DMS53 (cell line): ENCODE measurements around the gene DISC1.
A peak's percentile ranks its signal among the peaks of the same experiment; 100 is the strongest.
"Not testable (repeated sequence)": the region's sequence is repeated elsewhere in the genome, so short reads cannot be mapped to it uniquely, and the experiment has no call there.

Experiments used
- DNase-seq: peaks from one replicate; lab custom pipeline; 2025; lab: John Stamatoyannopoulos, UW

The DISC1 gene

DNA sequence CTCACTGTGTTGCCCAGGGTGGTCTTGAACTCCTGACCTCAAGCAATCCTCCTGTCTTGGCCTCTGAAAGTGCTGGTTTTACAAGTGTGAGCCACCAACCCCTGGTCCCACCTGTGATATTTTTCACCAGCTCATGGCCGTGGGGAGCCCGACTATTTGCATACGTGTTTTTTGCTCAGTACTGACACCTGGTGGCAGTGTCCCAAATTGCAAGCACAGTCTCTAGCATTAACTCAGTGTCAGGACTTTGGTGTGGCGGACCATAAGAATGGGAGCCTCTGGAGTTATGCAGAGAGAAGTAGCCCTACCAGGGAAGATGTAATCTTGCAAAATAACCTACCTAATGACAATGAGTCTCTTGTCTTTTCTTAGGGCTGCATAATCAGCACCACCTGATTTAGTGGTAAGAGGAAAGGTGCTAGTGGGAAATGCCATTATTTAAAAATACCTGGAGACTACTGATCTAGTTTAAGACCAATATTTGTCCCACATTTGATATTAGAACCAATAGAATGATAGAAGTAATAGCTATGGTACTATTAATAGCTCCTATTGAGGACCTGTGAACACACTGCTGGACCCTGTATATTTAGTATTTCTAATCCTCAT lies 305.4 kb downstream of the DISC1 start:
- DNase-seq = peak; percentile 60

DNA sequence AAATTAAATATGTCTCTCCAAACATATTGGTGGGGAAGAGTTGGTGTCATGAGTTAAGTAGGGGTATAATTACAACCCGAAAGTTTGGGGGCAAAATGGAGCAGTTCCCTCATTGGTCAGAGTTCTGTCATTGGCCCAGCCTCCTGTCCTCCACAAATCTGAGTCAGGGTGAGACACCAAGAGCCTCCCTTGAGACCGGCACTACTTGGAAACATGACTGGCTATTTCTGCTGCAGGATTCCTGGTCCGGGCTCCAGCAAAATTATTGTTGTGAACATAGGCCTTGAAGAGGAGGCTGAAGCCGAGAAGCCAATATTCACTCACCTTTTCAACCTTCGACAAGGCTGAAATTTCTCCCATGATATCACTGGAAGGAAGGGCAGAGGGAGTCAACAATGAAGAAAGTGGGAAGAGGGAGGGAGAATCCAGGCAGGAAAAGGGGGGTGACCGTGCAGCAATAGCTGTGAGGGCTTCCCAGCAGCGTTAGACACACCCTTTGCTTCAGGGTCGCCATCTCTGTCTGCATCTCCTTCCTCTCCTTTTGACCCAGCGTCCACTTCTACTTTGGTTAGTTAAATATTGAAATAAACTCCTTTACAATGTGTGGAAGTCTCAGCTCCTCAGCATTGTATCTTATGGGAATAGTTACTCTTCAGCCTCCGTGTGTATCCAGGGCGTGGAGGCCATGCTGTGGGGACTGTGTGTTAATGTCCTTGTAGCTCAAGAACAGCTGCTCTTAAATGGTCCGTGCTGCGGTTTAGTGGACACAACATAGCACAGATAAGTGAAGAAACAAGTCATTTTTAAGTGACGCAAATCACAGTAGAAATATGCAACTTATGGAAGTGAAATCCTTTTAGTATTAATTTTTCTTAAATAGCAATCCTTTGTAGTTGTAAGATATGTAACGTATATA lies 307.4 kb downstream of the DISC1 start:
- peak; percentile 50 for DNase-seq

DNA sequence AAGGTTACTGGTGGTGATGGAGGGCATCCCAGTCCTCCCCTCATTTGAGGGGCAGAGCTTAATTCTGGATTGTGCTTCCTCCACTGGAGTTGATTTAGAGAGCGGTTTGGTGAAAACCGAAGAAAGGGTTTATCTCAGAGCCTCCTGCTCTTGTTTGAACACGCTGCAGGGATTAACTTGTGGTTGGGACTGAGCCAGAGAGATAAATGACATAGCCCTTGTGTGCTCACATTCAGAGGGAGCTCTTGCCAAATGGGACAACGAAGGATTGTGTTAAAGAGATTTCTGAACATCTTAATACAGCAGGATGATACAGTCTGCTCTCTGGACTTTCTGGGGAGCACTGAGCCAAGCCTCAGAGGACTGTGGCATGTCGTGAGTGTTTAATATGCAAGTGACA lies 308.2 kb downstream of the DISC1 start:
- DNase-seq = peak; percentile 92

DNA sequence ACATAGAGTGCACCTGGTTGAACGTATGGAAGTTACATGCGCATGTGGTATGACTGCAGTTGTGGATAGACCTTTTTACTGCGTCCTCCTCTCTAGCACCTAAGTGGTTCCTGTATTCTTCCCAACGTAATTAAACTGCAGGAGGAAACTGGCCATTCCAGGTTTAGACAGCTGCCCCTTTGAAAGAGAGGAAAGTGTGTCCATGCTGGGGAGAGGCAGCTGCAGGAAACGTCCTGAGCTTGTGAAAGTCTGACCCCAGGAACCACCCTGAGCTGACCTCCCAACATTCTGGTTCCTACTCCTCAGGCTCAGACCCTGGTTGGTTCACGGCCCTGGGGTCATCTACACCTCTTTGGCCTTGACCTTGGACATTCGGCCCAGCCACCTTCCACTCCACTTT lies 309.3 kb downstream of the DISC1 start:
- peak; percentile 83 for DNase-seq

DNA sequence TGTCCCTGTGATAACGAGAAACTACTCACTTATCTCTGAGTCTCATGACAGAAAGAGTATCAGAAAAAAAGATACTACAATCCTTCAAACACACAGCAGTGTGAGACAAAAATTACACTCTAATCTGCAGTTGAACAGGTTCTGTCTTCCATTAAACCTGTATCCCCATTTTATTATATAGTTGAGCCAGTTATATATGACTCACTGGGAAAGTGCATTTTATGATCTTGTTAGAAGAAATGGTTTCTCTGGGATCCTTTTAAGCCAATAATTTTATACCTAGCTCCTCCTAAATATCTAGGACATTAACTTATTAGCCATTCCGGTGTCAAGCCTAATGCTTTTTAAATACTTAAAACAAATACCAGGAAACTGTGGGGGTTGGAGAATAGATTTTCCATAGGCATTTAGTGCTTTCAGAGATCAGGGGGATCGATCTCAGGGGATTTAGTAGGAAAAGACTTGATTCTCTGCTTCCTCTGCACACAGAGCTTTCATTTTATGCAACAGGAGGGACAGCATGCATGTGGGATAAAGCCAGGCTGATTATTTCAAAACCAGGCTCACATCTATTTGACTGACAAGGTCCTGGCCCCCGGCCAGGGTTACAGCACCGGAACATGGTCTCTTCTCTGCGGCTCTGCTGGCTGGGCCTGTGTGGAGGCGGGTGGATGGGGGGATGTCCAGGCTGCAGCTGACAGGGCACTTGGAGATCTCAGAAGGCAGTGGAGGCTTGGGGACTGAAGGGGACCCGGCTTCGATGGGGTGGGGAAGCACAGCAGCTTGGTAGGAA lies 310.6 kb downstream of the DISC1 start:
- peak; percentile 18 for DNase-seq

DNA sequence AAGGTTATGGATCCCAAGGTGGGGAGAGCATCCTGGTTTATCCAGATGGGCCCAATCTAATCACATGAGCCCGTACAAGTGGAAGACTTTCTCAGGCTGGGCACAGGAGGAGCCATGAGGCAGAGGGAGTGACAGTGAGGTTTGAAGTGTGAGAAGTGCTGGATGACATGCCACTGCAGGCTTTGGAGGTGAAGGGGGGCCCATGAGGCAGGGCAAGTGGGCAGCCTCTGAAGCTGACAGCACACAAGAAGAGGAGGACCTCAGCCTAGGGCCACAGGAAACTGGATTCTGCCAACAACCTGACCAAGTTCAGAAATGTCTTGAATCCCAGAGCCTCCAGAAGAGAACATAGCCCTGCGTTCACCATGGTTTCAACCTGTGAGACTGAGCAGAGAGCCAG lies 311.6 kb downstream of the DISC1 start:
- no peak for DNase-seq

DNA sequence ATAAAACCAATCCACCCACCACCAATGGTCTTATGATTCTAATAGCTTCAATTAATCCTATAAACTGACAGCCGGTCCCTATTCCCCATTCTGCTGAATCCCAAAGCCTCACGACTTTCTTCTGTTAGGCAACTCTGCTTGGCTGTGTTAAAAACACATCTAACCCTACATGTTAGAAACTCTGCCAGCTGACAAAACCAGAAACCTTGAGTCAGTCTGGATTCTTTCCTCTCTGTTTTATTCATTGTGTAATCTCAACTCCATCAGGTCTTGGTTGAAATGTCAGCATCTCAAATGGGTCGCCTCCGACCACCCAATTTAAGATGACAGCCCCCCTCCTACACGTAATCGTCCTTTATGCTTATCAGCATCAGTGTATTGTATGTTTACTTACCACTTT lies 312.1 kb downstream of the DISC1 start:
- no peak for DNase-seq

DNA sequence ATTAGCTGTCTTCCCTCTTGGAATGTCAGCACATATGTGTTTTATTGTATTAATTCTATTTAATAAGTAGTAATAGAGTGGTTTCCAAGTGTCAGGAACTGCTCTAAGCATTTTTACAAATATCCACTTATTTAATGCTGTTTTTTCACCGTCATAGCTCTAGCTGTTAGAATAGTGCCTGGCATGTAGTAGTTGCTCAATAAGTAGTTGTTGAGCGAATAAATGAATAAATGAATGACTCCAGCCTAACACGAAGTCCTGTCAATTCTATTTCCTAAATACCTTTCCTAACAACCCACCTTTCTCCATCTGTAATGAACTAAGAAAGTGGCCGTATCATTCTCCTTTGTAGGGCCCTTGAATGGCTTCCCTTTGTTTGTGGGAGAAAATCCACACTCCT lies 312.5 kb downstream of the DISC1 start:
- DNase-seq = no peak

DNA sequence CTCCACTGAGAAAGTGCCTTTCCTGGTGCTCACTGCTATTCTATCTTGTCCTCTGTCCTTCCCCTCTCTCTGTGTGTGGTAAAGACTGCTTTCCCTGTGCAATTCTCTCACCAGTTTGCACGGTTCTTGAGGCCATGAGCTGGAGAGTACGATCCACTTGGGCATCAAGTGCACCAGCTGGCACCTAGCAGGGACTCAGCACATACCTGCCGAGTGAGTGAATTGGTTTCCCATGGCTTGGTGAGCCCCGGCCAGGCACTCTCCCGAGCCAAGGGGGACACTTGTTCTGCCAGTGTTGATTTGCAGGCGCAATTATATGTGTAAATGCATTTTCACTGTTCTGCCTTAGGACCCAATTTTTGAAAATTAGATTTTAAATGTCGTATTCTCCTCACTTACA lies 313.5 kb downstream of the DISC1 start:
- no peak for DNase-seq

DNA sequence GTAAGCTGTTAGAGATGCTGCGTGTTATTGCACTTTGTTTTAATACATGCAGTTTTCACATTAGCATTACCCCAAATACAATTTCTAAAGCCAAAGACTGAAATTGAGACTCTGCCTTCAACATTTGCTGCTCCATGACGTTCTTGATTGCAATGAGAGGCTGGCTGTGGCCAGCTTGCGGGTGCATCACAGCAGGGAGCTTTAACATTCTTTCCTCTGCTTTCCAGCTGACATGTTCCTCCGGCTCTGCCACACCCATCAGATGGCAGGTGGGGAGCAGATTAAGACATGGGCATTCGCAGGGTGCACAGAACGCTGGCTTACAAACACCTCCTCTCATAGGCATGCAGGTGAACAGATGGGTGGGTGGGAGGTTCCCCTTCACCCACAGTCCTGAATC lies 314.1 kb downstream of the DISC1 start:
- DNase-seq = no peak

DNA sequence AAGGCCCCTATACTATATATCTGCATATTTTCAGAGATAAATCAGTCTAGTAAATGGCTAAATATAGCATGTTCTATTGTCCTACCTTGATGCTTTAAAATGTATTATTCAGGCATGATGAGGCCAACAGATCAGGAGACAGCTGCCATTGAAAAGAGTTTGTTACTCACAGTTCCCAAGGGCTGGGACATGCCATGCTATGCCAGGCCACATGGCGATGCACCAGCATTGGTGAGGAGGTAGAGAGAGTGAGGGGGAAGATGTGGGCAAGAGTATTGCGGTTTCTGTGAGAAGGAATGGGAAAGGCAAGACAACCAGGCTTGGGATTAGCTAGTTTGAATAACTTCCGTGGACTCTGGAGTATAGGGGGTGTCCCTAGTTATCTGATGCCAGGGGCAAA lies 316.5 kb downstream of the DISC1 start:
- no peak for DNase-seq

DNA sequence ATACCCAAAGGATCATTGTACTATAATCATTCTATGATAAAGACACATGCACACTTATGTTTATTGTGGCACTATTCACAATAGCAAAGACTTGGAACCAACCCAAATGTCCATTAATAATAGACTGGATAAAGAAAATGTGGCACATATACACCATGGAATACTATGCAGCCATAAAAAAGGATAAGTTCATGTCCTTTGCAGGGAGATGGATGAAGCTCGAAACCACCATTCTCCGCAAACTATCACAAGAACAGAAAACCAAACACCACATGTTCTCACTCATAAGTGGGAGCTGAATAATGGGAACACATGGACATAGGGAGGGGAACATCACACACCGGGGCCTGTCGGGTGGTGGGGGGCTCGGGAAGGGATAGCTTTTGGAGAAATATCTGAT lies 321.5 kb downstream of the DISC1 start:
- DNase-seq = not testable (repeated sequence)

DNA sequence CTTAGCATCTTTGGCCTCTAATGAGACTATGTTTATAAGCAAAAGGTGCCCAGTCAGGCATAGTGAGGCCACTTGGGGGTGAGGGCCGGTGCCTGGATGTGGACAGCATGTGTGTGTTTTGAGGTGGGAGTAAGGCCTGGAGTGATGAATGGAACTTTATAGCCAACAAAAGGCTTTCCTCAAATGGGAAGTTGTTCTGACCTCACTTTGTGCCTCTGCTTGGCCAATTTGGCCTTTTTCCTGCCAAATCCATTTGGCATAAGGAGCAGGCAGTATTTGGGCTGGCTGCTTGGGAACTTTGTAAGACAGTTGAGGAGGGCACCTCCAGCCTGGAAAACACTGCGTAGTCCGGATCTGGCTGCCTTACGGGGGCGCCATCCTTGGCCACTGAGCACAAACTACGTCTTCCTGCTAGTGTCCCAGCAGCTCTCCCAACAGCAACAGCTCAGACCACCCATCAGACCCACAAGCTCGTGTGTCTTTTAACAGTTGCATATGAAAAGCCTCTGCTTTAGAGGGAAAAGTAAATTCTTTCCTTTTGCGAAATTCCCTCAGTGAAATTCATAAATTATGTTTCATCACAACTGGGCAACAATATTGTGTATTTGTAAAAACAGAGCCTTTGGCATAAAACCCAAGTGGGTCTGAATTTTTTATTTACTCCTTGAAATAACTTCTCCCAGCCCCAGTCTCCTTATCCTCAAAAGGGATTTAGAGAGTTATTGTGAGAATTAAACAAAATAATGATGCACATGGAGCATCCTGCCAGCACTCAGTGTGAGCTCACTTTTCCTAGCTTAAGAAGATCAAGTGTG lies 322.9 kb downstream of the DISC1 start:
- no peak for DNase-seq

DNA sequence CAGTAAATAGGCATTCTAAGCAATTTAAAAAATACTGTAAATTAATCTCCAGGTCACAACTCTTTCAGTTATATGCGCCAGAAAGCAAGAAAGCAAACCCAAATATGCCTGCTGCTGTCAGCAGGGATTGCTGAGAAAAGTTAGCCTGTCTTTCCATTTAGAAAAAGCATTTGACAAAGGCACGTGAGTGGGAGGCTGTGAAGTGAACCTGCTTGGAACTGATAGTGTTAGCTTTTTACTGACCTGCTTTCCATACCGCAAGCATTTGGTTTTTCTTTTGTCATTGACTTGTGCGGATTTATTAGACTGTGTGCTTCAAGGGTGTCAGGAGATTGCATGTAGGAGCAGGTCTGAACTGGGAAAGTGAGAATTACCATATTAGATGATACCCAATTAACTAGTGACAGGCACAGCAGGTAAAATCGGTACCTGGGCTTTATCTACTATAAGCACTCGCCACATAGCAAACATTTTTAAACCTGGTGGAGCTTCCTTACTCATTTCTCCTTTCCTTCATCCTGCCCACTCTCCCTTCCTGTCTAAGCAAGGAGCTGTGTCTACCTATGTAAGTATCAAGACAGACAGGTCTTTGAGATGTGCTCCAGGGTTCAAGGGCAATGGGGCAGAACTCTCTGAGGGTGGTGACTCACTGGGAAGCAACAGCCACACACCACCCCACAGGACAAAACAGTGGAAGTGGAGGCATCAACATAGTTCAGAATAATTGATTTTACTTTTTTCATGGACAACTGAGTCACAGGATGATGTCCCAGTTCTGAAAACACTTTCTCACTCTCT lies 323.9 kb downstream of the DISC1 start:
- no peak for DNase-seq

DNA sequence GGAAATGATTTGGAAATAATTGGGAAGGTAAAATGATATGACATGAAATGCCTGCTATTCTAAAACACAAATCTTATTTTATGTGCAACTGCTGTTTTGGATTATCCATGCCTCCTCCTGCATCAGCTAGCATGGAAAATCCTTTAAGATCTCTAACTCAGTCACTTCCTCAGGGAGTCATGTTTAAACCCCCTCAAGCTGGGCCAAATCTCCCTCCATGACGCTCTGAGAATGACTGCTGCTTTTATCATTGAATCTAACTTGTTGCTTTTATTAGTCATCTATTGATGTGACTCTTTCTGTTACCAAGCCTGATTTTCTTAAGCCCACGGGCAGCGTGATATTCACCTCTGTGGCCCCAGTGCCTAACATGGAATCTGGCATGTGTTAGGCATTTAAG lies 324.8 kb downstream of the DISC1 start:
- no peak for DNase-seq

DNA sequence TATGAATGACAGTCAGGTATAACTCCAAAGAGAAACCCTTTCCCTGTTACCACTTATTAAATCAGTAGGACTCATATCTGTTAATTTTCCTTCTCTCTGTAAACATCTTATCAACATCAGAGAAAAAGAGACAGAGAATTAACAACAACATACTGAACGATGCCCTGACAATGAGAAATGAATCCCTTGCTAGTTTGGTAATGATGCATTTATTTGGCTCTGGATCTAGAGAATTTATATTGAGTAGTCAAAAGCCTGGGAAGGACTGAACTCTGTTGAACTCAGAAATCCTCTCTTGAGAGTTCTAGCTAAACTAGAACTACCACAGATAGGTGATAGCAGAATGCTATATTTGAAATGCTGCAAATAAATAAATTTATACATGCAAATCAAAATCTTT lies 325.6 kb downstream of the DISC1 start:
- no peak for DNase-seq

DNA sequence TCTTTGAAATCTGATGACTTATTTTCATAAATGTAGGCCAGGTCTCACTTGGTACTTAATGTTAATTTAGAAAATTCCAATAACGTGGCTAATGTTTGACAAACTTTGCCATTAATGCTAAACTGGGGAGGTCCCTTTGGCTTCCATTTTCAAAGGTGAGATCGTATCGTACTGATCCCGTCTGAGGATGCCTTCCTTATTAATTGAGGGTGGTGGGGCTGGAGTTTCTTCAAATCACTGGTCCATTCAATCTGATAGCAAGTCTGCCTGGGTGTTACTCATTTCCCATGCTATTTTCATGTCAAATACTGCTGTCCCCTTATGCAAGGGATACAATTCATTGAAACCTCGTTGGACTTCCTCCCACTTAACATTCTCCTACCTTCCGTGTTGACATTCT lies 327.1 kb downstream of the DISC1 start:
- DNase-seq = peak; percentile 35

DNA sequence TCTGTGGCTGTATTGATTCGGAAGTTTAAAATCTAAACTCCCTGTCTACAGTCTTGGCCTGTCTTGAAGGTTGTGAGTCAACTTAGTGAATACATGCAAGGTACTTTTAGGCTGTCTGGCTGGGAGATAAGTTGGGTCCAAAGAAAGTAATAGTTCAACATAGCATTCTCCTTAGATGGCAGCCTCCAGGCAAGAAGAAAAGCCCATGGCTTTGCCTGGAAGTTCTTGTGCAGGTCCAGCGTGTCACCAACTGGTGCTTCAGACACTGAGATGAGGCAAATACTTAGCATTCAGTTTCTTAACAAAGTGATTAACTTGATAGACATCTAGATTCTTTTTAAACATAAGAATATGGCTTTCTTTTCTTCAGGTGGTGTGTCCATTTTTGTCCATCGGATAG lies 328.2 kb downstream of the DISC1 start:
- DNase-seq = no peak

DNA sequence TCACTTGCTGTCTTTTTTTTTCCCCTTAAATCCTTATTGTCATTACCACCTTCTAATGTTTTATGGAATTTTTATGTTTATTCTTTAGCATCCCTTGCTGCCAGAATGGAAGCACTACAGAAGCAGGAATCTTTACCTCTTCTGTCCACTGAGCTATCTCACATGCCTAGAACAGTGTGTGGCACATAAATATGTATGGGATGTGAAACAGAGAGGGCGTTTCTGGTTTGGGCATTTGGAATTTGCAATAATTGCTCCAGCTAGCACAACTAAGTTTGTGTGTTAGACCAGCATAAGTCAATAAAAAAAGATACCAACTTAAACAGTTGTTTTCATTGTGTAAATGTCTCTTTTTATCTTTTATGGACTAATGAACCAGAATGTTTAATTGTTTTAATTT lies 330.8 kb downstream of the DISC1 start:
- DNase-seq = no peak

DNA sequence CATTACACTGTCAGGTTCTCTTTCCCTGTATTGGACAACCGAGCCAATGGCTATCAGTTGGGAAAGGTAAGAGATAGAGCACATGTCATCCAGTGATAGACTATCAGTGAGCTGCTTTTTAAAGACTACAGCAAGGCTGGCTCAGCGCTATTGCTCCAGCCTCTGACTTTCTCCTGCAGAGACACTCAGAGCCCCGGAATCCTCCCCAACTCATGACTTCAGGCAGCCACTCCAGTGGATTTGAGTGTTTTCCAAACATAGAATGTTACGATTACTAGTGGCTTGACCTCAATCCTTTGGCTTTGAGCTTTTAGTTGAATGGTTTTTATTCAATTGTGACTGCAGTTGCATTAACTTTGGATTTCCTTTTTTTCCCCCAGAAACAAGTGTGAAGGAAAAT lies 331.9 kb downstream of the DISC1 start:
- no peak for DNase-seq

DNA sequence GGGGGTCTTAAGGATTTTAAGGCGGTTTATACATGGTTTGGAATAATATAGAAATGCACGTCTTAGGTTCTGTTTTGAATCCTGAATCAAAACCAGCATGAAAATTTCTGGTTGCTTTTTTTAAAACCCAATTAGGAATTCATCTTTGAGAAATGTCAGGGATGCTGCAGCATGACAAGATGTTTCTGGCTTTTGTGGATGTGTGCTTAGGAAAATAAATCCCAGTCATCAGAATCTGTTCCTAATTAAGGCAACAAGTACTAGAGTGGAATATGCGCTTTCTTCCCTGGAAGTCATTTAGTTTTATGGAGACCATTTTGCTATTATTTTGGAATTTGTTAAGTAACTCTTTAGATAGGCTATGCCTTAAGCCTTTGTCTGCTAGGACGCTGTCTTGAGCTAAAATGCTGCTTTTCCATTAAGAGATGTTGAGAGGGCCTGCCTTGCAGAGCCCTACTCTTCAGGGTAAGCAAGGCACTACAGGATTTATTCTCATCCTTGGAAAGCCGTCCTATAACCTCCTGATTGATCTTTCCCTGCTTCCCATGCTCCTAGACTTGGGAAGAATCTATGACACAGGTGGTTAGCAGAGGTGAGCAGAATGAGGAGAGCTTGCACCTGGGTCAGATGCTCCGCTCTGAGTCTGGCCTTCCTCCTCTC lies 332.8 kb downstream of the DISC1 start:
- no peak for DNase-seq
